ENCODE measurements around the gene CNTNAP2. TPM values are rescaled to one million over a fixed set of nuclear protein-coding genes. Genes with fewer than 3 reads are reported as not detected.

CNTNAP2 gene
- total and polyA plus RNA-seq, 2 donors from 2014 or later, result 0.06 to 0.13 TPM

- no peaks in the 10 kb centered on the region for H3K27me3 ChIP-seq (ENCODE audit: control insufficient read depth, insufficient read depth, low read length)
- no peak overlapping the region for H3K9ac ChIP-seq (ENCODE audit: low read length in 3 of 3)
- intact Hi-C loops (cut with DNase I), result no loop called here
- no peak for FAIRE-seq
- no peak overlapping the region for H3K27ac ChIP-seq (ENCODE audit: low read depth in 2 of 2, low read length in 2 of 2)
- H3K4me1 ChIP-seq (ENCODE audit: control insufficient read depth in 2 of 3, insufficient read depth in 2 of 3, low read depth in 1 of 3, low read length in 3 of 3), result no peaks in the 10 kb centered on the region
- H3K36me3 ChIP-seq (ENCODE audit: control insufficient read depth in 2 of 3, insufficient read depth in 3 of 3, low read length in 3 of 3), result no peaks in the 10 kb centered on the region
- no peaks in the 10 kb centered on the region for H3K9me3 ChIP-seq (ENCODE audit: control insufficient read depth in 2 of 3, insufficient read depth in 1 of 3, low read length in 3 of 3)
- no peak overlapping the region for H3K4me3 ChIP-seq (ENCODE audit: low read length in 3 of 3)
- peak in 2 of 5 donors; percentile 6 to 41 for DNase-seq
- no peak for TF ChIP-seq CTCF (IDR thresholded peaks at IDR 0.05; ENCODE audit: borderline replicate concordance, extremely low read depth, insufficient read depth)
These were observed 759.8 kb downstream of the CNTNAP2 start for GRCh38 chr7:146876411-146876810.

- no peaks in the 10 kb centered on the region for H3K9me3 ChIP-seq (ENCODE audit: control insufficient read depth in 2 of 3, insufficient read depth in 1 of 3, low read length in 3 of 3)
- no peak overlapping the region for H3K27ac ChIP-seq (ENCODE audit: low read depth in 2 of 2, low read length in 2 of 2)
- no peaks in the 10 kb centered on the region for H3K27me3 ChIP-seq (ENCODE audit: control insufficient read depth, insufficient read depth, low read length)
- DNase-seq (no peak), FAIRE-seq (no peak)
- no peak for TF ChIP-seq CTCF (IDR thresholded peaks at IDR 0.05; ENCODE audit: borderline replicate concordance, extremely low read depth, insufficient read depth)
- H3K36me3 ChIP-seq (ENCODE audit: control insufficient read depth in 2 of 3, insufficient read depth in 3 of 3, low read length in 3 of 3), result no peaks in the 10 kb centered on the region
- H3K4me1 ChIP-seq (ENCODE audit: control insufficient read depth in 2 of 3, insufficient read depth in 2 of 3, low read depth in 1 of 3, low read length in 3 of 3), result no peaks in the 10 kb centered on the region
- intact Hi-C loops (cut with DNase I), result no loop called here
- H3K4me3 ChIP-seq (ENCODE audit: low read length in 3 of 3), result no peak overlapping the region
- no peak overlapping the region for H3K9ac ChIP-seq (ENCODE audit: low read length in 3 of 3)
These were observed 762.3 kb downstream of the CNTNAP2 start for GRCh38 chr7:146878901-146879300.

GRCh38 chr7:146885231-146885630 lies 768.6 kb downstream of the CNTNAP2 start:
- no peak overlapping the region for H3K4me3 ChIP-seq (ENCODE audit: low read length in 3 of 3)
- intact Hi-C loops (cut with DNase I), result no loop called here
- H3K9me3 ChIP-seq (ENCODE audit: control insufficient read depth in 2 of 3, insufficient read depth in 1 of 3, low read length in 3 of 3), result no peaks in the 10 kb centered on the region
- no peak for TF ChIP-seq CTCF (IDR thresholded peaks at IDR 0.05; ENCODE audit: borderline replicate concordance, extremely low read depth, insufficient read depth)
- no peak overlapping the region for H3K9ac ChIP-seq (ENCODE audit: low read length in 3 of 3)
- no peaks in the 10 kb centered on the region for H3K27me3 ChIP-seq (ENCODE audit: control insufficient read depth, insufficient read depth, low read length)
- H3K36me3 ChIP-seq (ENCODE audit: control insufficient read depth in 2 of 3, insufficient read depth in 3 of 3, low read length in 3 of 3), result no peaks in the 10 kb centered on the region
- H3K27ac ChIP-seq (ENCODE audit: low read depth in 2 of 2, low read length in 2 of 2), result no peak overlapping the region
- no peaks in the 10 kb centered on the region for H3K4me1 ChIP-seq (ENCODE audit: control insufficient read depth in 2 of 3, insufficient read depth in 2 of 3, low read depth in 1 of 3, low read length in 3 of 3)
- peak in 2 of 5 donors; percentile 37 to 56 for DNase-seq
- no peak for FAIRE-seq
